Astrocyte (in vitro differentiated cells and primary cell): ENCODE results near the gene LMF1. TPM values are rescaled to one million over a fixed set of nuclear protein-coding genes. Genes with fewer than 3 reads are reported as not detected.

Source experiments
- DNase-seq: peaks from one replicate; pipeline ENCODE4 v3.0.0-alpha.2; 2010; ENCODE audit warnings: low read depth
- FAIRE-seq: peaks from 2 replicates; lab custom pipeline; 2011; peaks lifted over from hg19 to GRCh38; lab: Jason Lieb, UNC
- H2AFZ ChIP-seq: 2 replicates; pipeline ENCODE4 v1.6.0; 2012; ENCODE audit warnings: low read depth, low read length, inconsistent platforms
- H3K27ac ChIP-seq: 2 replicates; pipeline ENCODE4 v1.5.1; 2011; ENCODE audit warnings: low read depth, low read length, inconsistent platforms
- H3K27me3 ChIP-seq: 2 replicates; pipeline ENCODE4 v1.6.0; 2011; ENCODE audit warnings: low read length, inconsistent platforms; ENCODE audit not compliant: insufficient read depth
- H3K36me3 ChIP-seq: 2 replicates; pipeline ENCODE4 v1.5.1; 2011; ENCODE audit warnings: low read length, inconsistent platforms; ENCODE audit not compliant: insufficient read depth
- H3K4me1 ChIP-seq: 2 replicates; pipeline ENCODE4 v1.5.1; 2011; ENCODE audit warnings: low read length, inconsistent platforms; ENCODE audit not compliant: insufficient read depth
- H3K4me2 ChIP-seq: 2 replicates; pipeline ENCODE4 v1.6.0; 2012; ENCODE audit warnings: low read length, inconsistent platforms
- H3K4me3 ChIP-seq: 2 replicates; pipeline ENCODE4 v1.5.1; 2011; ENCODE audit warnings: low read depth, mild to moderate bottlenecking, low read length, inconsistent platforms; ENCODE audit not compliant: insufficient read depth
- H3K79me2 ChIP-seq: 2 replicates; pipeline ENCODE4 v1.6.0; 2012; ENCODE audit warnings: mild to moderate bottlenecking, low read length, inconsistent platforms; ENCODE audit not compliant: insufficient read depth
- H3K9ac ChIP-seq: 2 replicates; pipeline ENCODE4 v1.6.0; 2012; ENCODE audit warnings: mild to moderate bottlenecking, low read length, inconsistent platforms
- H3K9me3 ChIP-seq: 2 replicates; pipeline ENCODE4 v1.5.1; 2012; ENCODE audit warnings: low read depth, mild to moderate bottlenecking, low read length, inconsistent platforms; ENCODE audit not compliant: insufficient read depth
- H4K20me1 ChIP-seq: 2 replicates; pipeline ENCODE4 v1.6.0; 2012; ENCODE audit warnings: low read length, inconsistent platforms; ENCODE audit not compliant: insufficient read depth
- H3K27ac Mint-ChIP-seq: one replicate; pipeline ENCODE4 v1.8.0; 2021; ENCODE audit warnings: mild to moderate bottlenecking, mixed read lengths; ENCODE audit not compliant: unreplicated experiment
- H3K27me3 Mint-ChIP-seq: one replicate; pipeline ENCODE4 v1.8.0; 2021; ENCODE audit warnings: low read depth, mixed read lengths; ENCODE audit not compliant: unreplicated experiment
- H3K36me3 Mint-ChIP-seq: one replicate; pipeline ENCODE4 v1.8.0; 2021; ENCODE audit warnings: low read depth, mixed read lengths; ENCODE audit not compliant: unreplicated experiment
- H3K4me1 Mint-ChIP-seq: one replicate; pipeline ENCODE4 v1.8.0; 2021; ENCODE audit warnings: low read depth, mixed read lengths; ENCODE audit not compliant: unreplicated experiment
- H3K4me3 Mint-ChIP-seq: one replicate; pipeline ENCODE4 v1.8.0; 2021; ENCODE audit warnings: mild to moderate bottlenecking, moderate library complexity, mixed read lengths; ENCODE audit not compliant: unreplicated experiment
- H3K9me3 Mint-ChIP-seq: one replicate; pipeline ENCODE4 v1.8.0; 2021; ENCODE audit warnings: mild to moderate bottlenecking, mixed read lengths; ENCODE audit not compliant: unreplicated experiment
- CTCF ChIP-seq: IDR thresholded peaks from 2 replicates; pipeline ENCODE4 v1.5.1; 2011; ENCODE audit warnings: low read depth, mild to moderate bottlenecking, inconsistent platforms, low read length, moderate library complexity; ENCODE audit not compliant: insufficient read depth
- EZH2 ChIP-seq: IDR thresholded peaks from 2 replicates; pipeline ENCODE4 v1.6.1; 2012; ENCODE audit warnings: mild to moderate bottlenecking, low read length, inconsistent platforms; ENCODE audit not compliant: insufficient read depth
- total RNA-seq: library from RNA; stranded (reverse); gene quantifications from 2 replicates; pipeline ENCODE4 v1.2.1, GENCODE V29; 2021

LMF1 gene
- total RNA-seq, 1 donor from 2014 or later, result 12.6 TPM

GRCh38 chr16:1006781-1007180 is 36.0 kb upstream of the LMF1 start:
- H3K4me1 ChIP-seq, result peaks cover 19% of the 10 kb centered on the region
- FAIRE-seq, result no peak
- no peak for DNase-seq
- no peaks in the 10 kb centered on the region for H3K79me2 ChIP-seq
- peaks cover 27% of the 10 kb centered on the region for H3K27me3 ChIP-seq
- Mint-ChIP-seq H3K27me3 (peaks cover 37% of the 10 kb centered on the region), H3K9me3 (no peaks in the 10 kb centered on the region), H3K27ac (no peak overlapping the region), H3K36me3 (no peaks in the 10 kb centered on the region), H3K4me3 (no peak overlapping the region), H3K4me1 (peaks cover 3% of the 10 kb centered on the region)
- H3K4me2 ChIP-seq, result no peak overlapping the region
- no peak overlapping the region for H2AFZ ChIP-seq
- no peak overlapping the region for H3K27ac ChIP-seq
- TF ChIP-seq CTCF (no peak), EZH2 (no peak)
- no peaks in the 10 kb centered on the region for H3K9me3 ChIP-seq
- peaks cover 25% of the 10 kb centered on the region for H4K20me1 ChIP-seq
- no peak overlapping the region for H3K9ac ChIP-seq
- H3K36me3 ChIP-seq, result no peaks in the 10 kb centered on the region
- H3K4me3 ChIP-seq, result no peak overlapping the region

- H3K4me1 ChIP-seq, result peaks cover 19% of the 10 kb centered on the region
- H3K4me1 Mint-ChIP-seq, result peaks cover 3% of the 10 kb centered on the region
- FAIRE-seq (no peak), DNase-seq (no peak)
- peaks cover 32% of the 10 kb centered on the region for H3K27me3 Mint-ChIP-seq
- H3K27ac Mint-ChIP-seq, result no peak overlapping the region
- H2AFZ ChIP-seq, result no peak overlapping the region
- H3K9ac ChIP-seq, result no peak overlapping the region
- H4K20me1 ChIP-seq, result peaks cover 25% of the 10 kb centered on the region
- no peak overlapping the region for H3K27ac ChIP-seq
- H3K36me3 Mint-ChIP-seq, result no peaks in the 10 kb centered on the region
- no peaks in the 10 kb centered on the region for H3K36me3 ChIP-seq
- peaks cover 28% of the 10 kb centered on the region for H3K27me3 ChIP-seq
- no peak overlapping the region for H3K4me2 ChIP-seq
- no peak overlapping the region for H3K4me3 Mint-ChIP-seq
- H3K4me3 ChIP-seq, result no peak overlapping the region
- TF ChIP-seq CTCF (no peak), EZH2 (no peak)
- H3K9me3 ChIP-seq, result peaks cover 6% of the 10 kb centered on the region
- no peaks in the 10 kb centered on the region for H3K79me2 ChIP-seq
- H3K9me3 Mint-ChIP-seq, result no peaks in the 10 kb centered on the region
These were observed 34.5 kb upstream of the LMF1 start for GRCh38 chr16:1005286-1005685.

GRCh38 chr16:1003391-1004347 is 32.9 kb upstream of the LMF1 start:
- Histone ChIP-seq H3K9me3 (peaks cover 6% of the 10 kb centered on the region), H2AFZ (no peak overlapping the region), H3K79me2 (no peaks in the 10 kb centered on the region), H3K4me2 (peak overlapping the region; percentile 79), H3K27ac (no peak overlapping the region), H4K20me1 (peaks cover 25% of the 10 kb centered on the region), H3K4me3 (no peak overlapping the region), H3K27me3 (peaks cover 37% of the 10 kb centered on the region), H3K9ac (no peak overlapping the region), H3K36me3 (no peaks in the 10 kb centered on the region), H3K4me1 (peaks cover 19% of the 10 kb centered on the region)
- Mint-ChIP-seq H3K27ac (no peak overlapping the region), H3K4me3 (no peak overlapping the region), H3K36me3 (no peaks in the 10 kb centered on the region), H3K9me3 (no peaks in the 10 kb centered on the region), H3K4me1 (peaks cover 3% of the 10 kb centered on the region), H3K27me3 (peaks cover 28% of the 10 kb centered on the region)
- no peak for TF ChIP-seq CTCF
- DNase-seq, result peak; percentile 23
- no peak for FAIRE-seq
